ENCODE measurements around the gene RUVBL1.
A peak's percentile ranks its signal among the peaks of the same experiment; 100 is the strongest.
"Not testable (repeated sequence)": the region's sequence is repeated elsewhere in the genome, so short reads cannot be mapped to it uniquely, and the experiment has no call there.

RUVBL1 gene

GRCh38 chr3:128160661-128161060 is 37.0 kb upstream of the RUVBL1 start:
- Histone ChIP-seq H3K9ac (no peak overlapping the region), H4K20me1 (peaks cover 0 to 37% (median 12%) of the 10 kb centered on the region in 11 experiments; a peak in 11 of 22 replicates), H3K27me3 (no peaks in the 10 kb centered on the region), H3K4me1 (peaks cover 0 to 3% (median 0%) of the 10 kb centered on the region in 10 experiments; a peak in 2 of 20 replicates), H3K9me3 (replicated peaks in 1 of 11) (peaks cover 14 to 30% (median 26%) of the 10 kb centered on the region in 11 experiments), H3K4me2 (no peak overlapping the region), H3K36me3 (peaks cover 15 to 65% (median 40%) of the 10 kb centered on the region in 11 experiments), H3K4me3 (no peak overlapping the region), H3K27ac (no peak overlapping the region)
- no peak for TF ChIP-seq Cebpa-rat (IDR thresholded peaks at IDR 0.05)

GRCh38 chr3:128155616-128156360 is 32.2 kb upstream of the RUVBL1 start:
- Histone ChIP-seq H3K4me1 (peaks cover 9 to 19% (median 12%) of the 10 kb centered on the region in 10 experiments), H3K4me2 (peak overlapping the region in 3 of 11 experiments; percentile 2 to 92 (median 88); a peak in 3 of 22 replicates), H4K20me1 (peaks cover 0 to 17% (median 5%) of the 10 kb centered on the region in 11 experiments; a peak in 6 of 22 replicates), H3K9ac (no peak overlapping the region), H3K9me3 (replicated peaks in 1 of 11) (peaks cover 14 to 32% (median 27%) of the 10 kb centered on the region in 11 experiments), H3K27me3 (no peaks in the 10 kb centered on the region), H3K27ac (no peak overlapping the region), H3K4me3 (no peak overlapping the region), H3K36me3 (peaks cover 15 to 50% (median 39%) of the 10 kb centered on the region in 11 experiments)
- no peak for TF ChIP-seq Cebpa-rat (IDR thresholded peaks at IDR 0.05)

- peak overlapping the region; percentile 78 to 98 (median 94) for H3K4me3 ChIP-seq
- H3K4me2 ChIP-seq: peak overlapping the region; percentile 75 to 92 (median 88)
- not testable (repeated sequence) for H4K20me1 ChIP-seq, H3K27me3 ChIP-seq
- H3K4me1 ChIP-seq: peaks cover 9 to 27% (median 12%) of the 10 kb centered on the region in 10 experiments
- peak overlapping the region in 3 of 11 experiments; percentile 82 to 92 (median 87); a peak in 5 of 22 replicates for H3K27ac ChIP-seq
- H3K9me3 ChIP-seq (replicated peaks in 1 of 11): peaks cover 14 to 32% (median 27%) of the 10 kb centered on the region in 11 experiments
- H3K9ac ChIP-seq: peak overlapping the region; percentile 87 to 94 (median 91)
- peaks cover 15 to 44% (median 39%) of the 10 kb centered on the region in 11 experiments for H3K36me3 ChIP-seq
Measured at GRCh38 chr3:128154354-128154753, 30.7 kb upstream of the RUVBL1 start.

- Histone ChIP-seq H3K27ac (peak within 1 kb of the TSS; percentile 44 to 92 (median 86); a peak in 21 of 22 replicates), H3K36me3 (peaks cover 15 to 35% (median 30%) of the 10 kb centered on the region in 11 experiments), H3K4me1 (peaks cover 9 to 27% (median 12%) of the 10 kb centered on the region in 10 experiments), H3K9me3 (replicated peaks in 1 of 11) (peaks cover 14 to 30% (median 27%) of the 10 kb centered on the region in 11 experiments), H3K4me2 (peak within 1 kb of the TSS; percentile 75 to 92 (median 88)), H3K4me3 (peak within 1 kb of the TSS; percentile 78 to 98 (median 94)), H4K20me1 (no peaks in the 10 kb centered on the region), H3K27me3 (no peaks in the 10 kb centered on the region), H3K9ac (peak within 1 kb of the TSS; percentile 87 to 94 (median 91))
- no peak for TF ChIP-seq Cebpa-rat (IDR thresholded peaks at IDR 0.05)
Measured at GRCh38 chr3:128153156-128154041, 29.8 kb upstream of the RUVBL1 start, which contains the start of gene EEFSEC. EEFSEC (plus strand) TSS chr3:128153481; CDS start chr3:128153508, 27 bp downstream.

GRCh38 chr3:128152419-128153155 is 29.0 kb upstream of the RUVBL1 start:
- peak overlapping the region in 10 of 11 experiments; percentile 82 to 92 (median 86); a peak in 20 of 22 replicates for H3K27ac ChIP-seq
- peak overlapping the region; percentile 87 to 94 (median 91); a peak in 20 of 22 replicates for H3K9ac ChIP-seq
- H3K4me3 ChIP-seq: peak overlapping the region; percentile 78 to 98 (median 94)

GRCh38 chr3:128151758-128152274 is 28.2 kb upstream of the RUVBL1 start:
- no peak overlapping the region for H3K9ac ChIP-seq
- H3K4me2 ChIP-seq: no peak overlapping the region
- peaks cover 2 to 19% (median 14%) of the 10 kb centered on the region in 11 experiments; a peak in 21 of 22 replicates for H3K36me3 ChIP-seq
- H4K20me1 ChIP-seq: no peaks in the 10 kb centered on the region
- no peaks in the 10 kb centered on the region for H3K27me3 ChIP-seq
- no peak overlapping the region for H3K4me3 ChIP-seq
- H3K27ac ChIP-seq: no peak overlapping the region
- peaks cover 2 to 14% (median 11%) of the 10 kb centered on the region in 11 experiments; a peak in 21 of 22 replicates for H3K9me3 ChIP-seq (replicated peaks in 1 of 11)
- peaks cover 9 to 27% (median 12%) of the 10 kb centered on the region in 10 experiments for H3K4me1 ChIP-seq
- TF ChIP-seq Cebpa-rat (IDR thresholded peaks at IDR 0.05): no peak

More at GRCh38 chr3:128152419-128153155, 29.0 kb upstream of the RUVBL1 start:
- Histone ChIP-seq H4K20me1 (no peaks in the 10 kb centered on the region), H3K27me3 (no peaks in the 10 kb centered on the region), H3K4me2 (peak overlapping the region; percentile 75 to 92 (median 88); a peak in 20 of 22 replicates), H3K9me3 (replicated peaks in 1 of 11) (peaks cover 10 to 22% (median 19%) of the 10 kb centered on the region in 11 experiments), H3K4me1 (peaks cover 9 to 27% (median 12%) of the 10 kb centered on the region in 10 experiments), H3K36me3 (peaks cover 10 to 27% (median 22%) of the 10 kb centered on the region in 11 experiments)
- TF ChIP-seq Cebpa-rat (IDR thresholded peaks at IDR 0.05): no peak

GRCh38 chr3:128149650-128150049 is 26.0 kb upstream of the RUVBL1 start:
- H3K9ac ChIP-seq: no peak overlapping the region
- H3K36me3 ChIP-seq: no peaks in the 10 kb centered on the region
- no peaks in the 10 kb centered on the region for H3K9me3 ChIP-seq (replicated peaks in 1 of 11)
- TF ChIP-seq Cebpa-rat (IDR thresholded peaks at IDR 0.05): no peak
- peak overlapping the region in 2 of 11 experiments; percentile 21 to 33; a peak in 2 of 22 replicates for H3K4me2 ChIP-seq
- H3K4me1 ChIP-seq: peaks cover 6 to 26% (median 16%) of the 10 kb centered on the region in 10 experiments
- no peak overlapping the region for H3K4me3 ChIP-seq
- H3K27me3 ChIP-seq: no peaks in the 10 kb centered on the region
- no peak overlapping the region for H3K27ac ChIP-seq
- H4K20me1 ChIP-seq: no peaks in the 10 kb centered on the region

- no peaks in the 10 kb centered on the region for H3K9me3 ChIP-seq (replicated peaks in 1 of 11)
- peaks cover 0 to 30% (median 11%) of the 10 kb centered on the region in 10 experiments; a peak in 11 of 20 replicates for H3K4me1 ChIP-seq
- no peaks in the 10 kb centered on the region for H3K27me3 ChIP-seq
- H3K4me2 ChIP-seq: no peak overlapping the region
- no peak for TF ChIP-seq Cebpa-rat (IDR thresholded peaks at IDR 0.05)
- no peak overlapping the region for H3K27ac ChIP-seq
- H3K36me3 ChIP-seq: no peaks in the 10 kb centered on the region
- H3K4me3 ChIP-seq: no peak overlapping the region
- no peak overlapping the region for H3K9ac ChIP-seq
- no peaks in the 10 kb centered on the region for H4K20me1 ChIP-seq
Measured at GRCh38 chr3:128146201-128146600, 22.6 kb upstream of the RUVBL1 start.

Data from BLaER1 treated with 17β-estradiol and CSF1 and Interleukin-3, amounts not matched to agents 10 nM and 100 nM (cell line).